ENCODE measurements around the gene PPP5C.

DNA sequence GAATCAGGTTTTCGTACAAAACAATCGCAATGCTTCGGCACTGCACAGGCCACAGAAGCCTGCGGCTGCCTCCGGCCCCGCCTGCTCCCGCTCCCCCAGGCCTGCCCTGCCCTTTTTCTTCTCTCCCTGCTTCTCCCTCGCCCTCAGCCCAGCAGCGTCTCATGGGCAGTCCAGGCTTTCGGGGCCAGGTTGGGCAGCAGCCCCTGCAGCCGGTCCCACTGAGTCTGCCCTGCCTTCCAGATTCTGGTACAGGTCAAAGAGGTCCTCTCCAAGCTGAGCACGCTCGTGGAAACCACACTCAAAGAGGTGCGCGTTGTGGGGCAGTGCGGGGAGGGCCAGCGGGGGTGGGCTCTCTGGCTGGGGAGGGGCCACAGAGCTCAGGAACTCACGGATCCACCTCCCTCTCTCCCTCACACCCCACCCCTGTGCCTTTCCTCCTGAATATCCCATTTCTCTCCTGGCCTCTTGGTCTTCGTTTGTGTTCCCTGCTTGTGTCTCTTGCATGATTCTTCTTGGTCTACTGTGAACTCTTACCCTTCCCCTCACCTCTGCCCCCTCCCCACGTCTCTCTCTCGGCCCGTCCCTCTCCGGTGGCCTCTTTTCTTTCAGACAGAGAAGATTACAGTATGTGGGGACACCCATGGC is 36.4 kb downstream of the PPP5C start:
- TF ChIP-seq POLR2A (IDR thresholded peaks at IDR 0.05): no peak
- TF ChIP-seq, protein P1, sequence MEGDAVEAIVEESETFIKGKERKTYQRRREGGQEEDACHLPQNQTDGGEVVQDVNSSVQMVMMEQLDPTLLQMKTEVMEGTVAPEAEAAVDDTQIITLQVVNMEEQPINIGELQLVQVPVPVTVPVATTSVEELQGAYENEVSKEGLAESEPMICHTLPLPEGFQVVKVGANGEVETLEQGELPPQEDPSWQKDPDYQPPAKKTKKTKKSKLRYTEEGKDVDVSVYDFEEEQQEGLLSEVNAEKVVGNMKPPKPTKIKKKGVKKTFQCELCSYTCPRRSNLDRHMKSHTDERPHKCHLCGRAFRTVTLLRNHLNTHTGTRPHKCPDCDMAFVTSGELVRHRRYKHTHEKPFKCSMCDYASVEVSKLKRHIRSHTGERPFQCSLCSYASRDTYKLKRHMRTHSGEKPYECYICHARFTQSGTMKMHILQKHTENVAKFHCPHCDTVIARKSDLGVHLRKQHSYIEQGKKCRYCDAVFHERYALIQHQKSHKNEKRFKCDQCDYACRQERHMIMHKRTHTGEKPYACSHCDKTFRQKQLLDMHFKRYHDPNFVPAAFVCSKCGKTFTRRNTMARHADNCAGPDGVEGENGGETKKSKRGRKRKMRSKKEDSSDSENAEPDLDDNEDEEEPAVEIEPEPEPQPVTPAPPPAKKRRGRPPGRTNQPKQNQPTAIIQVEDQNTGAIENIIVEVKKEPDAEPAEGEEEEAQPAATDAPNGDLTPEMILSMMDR (IDR thresholded peaks at IDR 0.05): no peak

Measured in lower leg skin (tissue), 3 donors.